Gastrocnemius medialis (tissue), 4 donors: ENCODE results near the gene PDCD7. TPM values are rescaled to one million over a fixed set of nuclear protein-coding genes. Genes with fewer than 3 reads are reported as not detected.
"Not testable (repeated sequence)": the region's sequence is repeated elsewhere in the genome, so short reads cannot be mapped to it uniquely, and the experiment has no call there.

Experiments
- ATAC-seq, 2 donors: fragments of 150-250 bp; one replicate each; pipeline ENCODE4 v1.9.1; 2016
- DNase-seq, 2 donors: peaks; one replicate each; pipeline ENCODE4 v3.0.0-alpha.2; 2019
- H3K27ac ChIP-seq, 4 donors: fragments of 200-600 bp; sonication (generic); 1 replicate in 1 of 4; 2 replicates in 3 of 4; pipeline ENCODE4 v1.5.1; 2016 to 2018; ENCODE audit warnings: mild to moderate bottlenecking in 2 of 4, moderate library complexity in 1 of 4
- H3K27me3 ChIP-seq, 3 donors: fragments of 200-600 bp; sonication (generic) in 2 of 3; 1 replicate in 1 of 3; 2 replicates in 2 of 3; pipeline versions ENCODE4 v1.5.1 to v1.6.0; 2016 to 2019; ENCODE audit warnings: mild to moderate bottlenecking in 1 of 3, moderate library complexity in 1 of 3
- H3K36me3 ChIP-seq, 2 donors: fragments of 200-600 bp; sonication (generic) in 1 of 2; one replicate each; pipeline ENCODE4 v1.5.1; 2017 to 2018
- H3K4me1 ChIP-seq, 2 donors: fragments of 200-600 bp; sonication (generic) in 1 of 2; one replicate each; pipeline ENCODE4 v1.5.1; 2016 to 2017; ENCODE audit warnings: mild to moderate bottlenecking in 2 of 2
- H3K4me3 ChIP-seq, 4 donors: fragments of 200-600 bp; sonication (generic) in 3 of 4; 1 replicate in 1 of 4; 2 replicates in 3 of 4; pipeline ENCODE4 v1.5.1; 2016 to 2019; ENCODE audit warnings: mild to moderate bottlenecking in 2 of 4
- H3K9me3 ChIP-seq, 3 donors: fragments of 200-600 bp; sonication (generic) in 2 of 3; 1 replicate in 1 of 3; 2 replicates in 2 of 3; pipeline ENCODE4 v1.5.1; 2016 to 2019
- CTCF ChIP-seq, 5 experiments: fragments of 450-650 bp in 3 of 5; fragments of 200-600 bp in 2 of 5; sonication (generic) in 2 of 5; IDR thresholded peaks in 4 of 5; conservative IDR thresholded peaks in 1 of 5; 1 replicate in 4 of 5; 2 replicates in 1 of 5; pipeline ENCODE4 v1.5.1; 2016 to 2019; ENCODE audit warnings: antibody characterized with exemption in 5 of 5, mild to moderate bottlenecking in 3 of 5, moderate library complexity in 3 of 5
- POLR2A ChIP-seq, 2 donors: fragments of 450-650 bp; IDR thresholded peaks; one replicate each; pipeline ENCODE4 v1.6.1; 2017; ENCODE audit warnings: antibody characterized with exemption in 2 of 2, mild to moderate bottlenecking in 2 of 2, moderate library complexity in 2 of 2
- in situ Hi-C, 4 donors: fragments of 200-750 bp; cut with MboI; loops; one replicate each; pipeline versions ENCODE4 v1.15.0 to v1.8.0; 2017; ENCODE audit warnings: low sequenced_read_pairs in 4 of 4
- intact Hi-C: fragments of 100-400 bp; cut with DNase I; formaldehyde crosslinking; loops from one replicate; pipeline ENCODE4 v1.15.1; 2023; ENCODE audit warnings: low total_unique reads
- total RNA-seq, 4 donors: library from RNA; depleted of rRNA; stranded (reverse); fragments of >200 nt; gene quantifications; one replicate each; pipeline versions ENCODE4 v1.1.0 to v1.2.3, GENCODE V29; 2016

The PDCD7 gene
- total RNA-seq, 4 donors from 2014 or later: 10.4 to 15.7 (median 12.4) TPM

- in situ Hi-C loops, DNase-seq, H3K36me3 ChIP-seq, H3K27me3 ChIP-seq, ATAC-seq, intact Hi-C loops, H3K4me3 ChIP-seq, H3K9me3 ChIP-seq: not testable (repeated sequence)
- peaks cover 38 to 39% of the 10 kb centered on the region in 2 donors for H3K4me1 ChIP-seq
- peak overlapping the region in 1 of 4 donors; percentile 22 for H3K27ac ChIP-seq
Measured at GRCh38 chr15:65074946-65075345, 58.7 kb downstream of the PDCD7 start.

- no peak for ATAC-seq
- in situ Hi-C loops: no loop called here
- no peak for DNase-seq
- peaks cover 44 to 53% of the 10 kb centered on the region in 2 donors for H3K4me1 ChIP-seq
- H3K4me3 ChIP-seq: no peak overlapping the region
- H3K9me3 ChIP-seq: no peaks in the 10 kb centered on the region
- no peaks in the 10 kb centered on the region for H3K36me3 ChIP-seq
- TF ChIP-seq POLR2A (IDR thresholded peaks at IDR 0.05): no peak
- TF ChIP-seq CTCF (IDR thresholded peaks at IDR 0.05 in 4 of 5, conservative IDR thresholded peaks at IDR 0.05 in 1 of 5): no peak
- intact Hi-C loops: no loop called here
- H3K27ac ChIP-seq: peak overlapping the region; percentile 54 to 78 (median 70)
- H3K27me3 ChIP-seq: no peaks in the 10 kb centered on the region
Measured at GRCh38 chr15:65072617-65073016, 61.0 kb downstream of the PDCD7 start.

- in situ Hi-C loops (no loop called here), intact Hi-C loops (no loop called here)
- Histone ChIP-seq H3K9me3 (no peaks in the 10 kb centered on the region), H3K36me3 (no peaks in the 10 kb centered on the region), H3K27me3 (peaks cover 0 to 2% (median 0%) of the 10 kb centered on the region in 3 donors), H3K4me3 (no peak overlapping the region), H3K4me1 (peaks cover 44 to 52% of the 10 kb centered on the region in 2 donors), H3K27ac (peak overlapping the region; percentile 54 to 78 (median 70))
- no peak for ATAC-seq
- TF ChIP-seq CTCF (IDR thresholded peaks at IDR 0.05 in 4 of 5, conservative IDR thresholded peaks at IDR 0.05 in 1 of 5): no peak
- no peak for TF ChIP-seq POLR2A (IDR thresholded peaks at IDR 0.05)
- no peak for DNase-seq
Measured at GRCh38 chr15:65072027-65072426, 61.6 kb downstream of the PDCD7 start.

GRCh38 chr15:65071381-65071811, 62.2 kb downstream of the PDCD7 start:
- H3K4me1 ChIP-seq: peaks cover 44 to 46% of the 10 kb centered on the region in 2 donors
- peaks cover 0 to 2% (median 0%) of the 10 kb centered on the region in 3 donors for H3K27me3 ChIP-seq
- peak overlapping the region; percentile 54 to 78 (median 70) for H3K27ac ChIP-seq
- H3K4me3 ChIP-seq: no peak overlapping the region
- no peaks in the 10 kb centered on the region for H3K36me3 ChIP-seq
- in situ Hi-C loops: no loop called here
- TF ChIP-seq CTCF (IDR thresholded peaks at IDR 0.05 in 4 of 5, conservative IDR thresholded peaks at IDR 0.05 in 1 of 5) (no peak), POLR2A (IDR thresholded peaks at IDR 0.05) (no peak)
- intact Hi-C loops: no loop called here
- ATAC-seq: peak in 1 of 2 donors; percentile 21
- DNase-seq: no peak
- no peaks in the 10 kb centered on the region for H3K9me3 ChIP-seq

- Histone ChIP-seq H3K27ac (peak overlapping the region; percentile 54 to 78 (median 70)), H3K36me3 (no peaks in the 10 kb centered on the region), H3K4me1 (peaks cover 38 to 42% of the 10 kb centered on the region in 2 donors), H3K27me3 (peaks cover 0 to 2% (median 0%) of the 10 kb centered on the region in 3 donors), H3K9me3 (no peaks in the 10 kb centered on the region), H3K4me3 (no peak overlapping the region)
- DNase-seq (no peak), ATAC-seq (peak; percentile 49)
- in situ Hi-C loops (no loop called here), intact Hi-C loops (no loop called here)
- TF ChIP-seq CTCF (IDR thresholded peaks at IDR 0.05 in 4 of 5, conservative IDR thresholded peaks at IDR 0.05 in 1 of 5) (no peak), POLR2A (IDR thresholded peaks at IDR 0.05) (no peak)
Measured at GRCh38 chr15:65069779-65070546, 63.6 kb downstream of the PDCD7 start.
